ENCODE data around the gene BNC2. TPM values are rescaled to one million over a fixed set of nuclear protein-coding genes. Genes with fewer than 3 reads are reported as not detected.
"Not testable (repeated sequence)": the region's sequence is repeated elsewhere in the genome, so short reads cannot be mapped to it uniquely, and the experiment has no call there.

BNC2 gene
- total RNA-seq, 1 donor from 2014 or later, result 2.4 TPM

GRCh38 chr9:16445141-16445920 is 425.1 kb downstream of the BNC2 start:
- TF ChIP-seq EZH2phosphoT487 (IDR thresholded peaks at IDR 0.05), result no peak
- no peak for TF ChIP-seq EZH2 (IDR thresholded peaks at IDR 0.05)
- no peak for TF ChIP-seq CTCF (IDR thresholded peaks at IDR 0.05)
- Mint-ChIP-seq H3K9me3 (no peaks in the 10 kb centered on the region), H3K27ac (no peak overlapping the region), H3K36me3 (peaks cover under 1% of the 10 kb centered on the region), H3K4me1 (peaks cover 5% of the 10 kb centered on the region), H3K4me3 (no peak overlapping the region), H3K27me3 (ENCODE audit: insufficient read depth, low read depth) (no peaks in the 10 kb centered on the region)
- Histone ChIP-seq H3K4me3 (no peak overlapping the region), H3K4me2 (no peak overlapping the region), H3K36me3 (no peaks in the 10 kb centered on the region), H4K20me1 (ENCODE audit: low read depth) (no peaks in the 10 kb centered on the region), H3K9ac (no peak overlapping the region), H3K4me1 (no peaks in the 10 kb centered on the region), H3K79me2 (ENCODE audit: low read depth) (no peaks in the 10 kb centered on the region), H3K27ac (no peak overlapping the region), H2AFZ (replicated peaks) (no peak overlapping the region), H3F3A (ENCODE audit: low read depth) (no peaks in the 10 kb centered on the region), H3K9me3 (ENCODE audit: low read depth) (no peaks in the 10 kb centered on the region), H3K27me3 (no peaks in the 10 kb centered on the region)
- DNase-seq (ENCODE audit: low spot score), result no peak

- H3K9ac ChIP-seq, result no peak overlapping the region
- H3K36me3 ChIP-seq, result no peaks in the 10 kb centered on the region
- H2AFZ ChIP-seq (replicated peaks), result no peak overlapping the region
- no peaks in the 10 kb centered on the region for H4K20me1 ChIP-seq (ENCODE audit: low read depth)
- H3K9me3 ChIP-seq (ENCODE audit: low read depth), result no peaks in the 10 kb centered on the region
- no peak overlapping the region for H3K4me2 ChIP-seq
- H3K4me3 ChIP-seq, result no peak overlapping the region
- Mint-ChIP-seq H3K4me1 (peaks cover 5% of the 10 kb centered on the region), H3K36me3 (peaks cover 8% of the 10 kb centered on the region), H3K4me3 (no peak overlapping the region), H3K27ac (no peak overlapping the region), H3K27me3 (ENCODE audit: insufficient read depth, low read depth) (no peaks in the 10 kb centered on the region), H3K9me3 (peaks cover 4% of the 10 kb centered on the region)
- no peak overlapping the region for H3K27ac ChIP-seq
- DNase-seq (ENCODE audit: low spot score), result peak; percentile 30
- no peaks in the 10 kb centered on the region for H3F3A ChIP-seq (ENCODE audit: low read depth)
- H3K27me3 ChIP-seq, result no peaks in the 10 kb centered on the region
- H3K79me2 ChIP-seq (ENCODE audit: low read depth), result no peaks in the 10 kb centered on the region
- TF ChIP-seq EZH2phosphoT487 (IDR thresholded peaks at IDR 0.05) (no peak), EZH2 (IDR thresholded peaks at IDR 0.05) (no peak), CTCF (IDR thresholded peaks at IDR 0.05) (no peak)
- H3K4me1 ChIP-seq, result no peaks in the 10 kb centered on the region
Observed at GRCh38 chr9:16442622-16443021, 427.8 kb downstream of the BNC2 start.

GRCh38 chr9:16441791-16442190 is 428.7 kb downstream of the BNC2 start:
- Histone ChIP-seq H3K79me2 (ENCODE audit: low read depth) (no peaks in the 10 kb centered on the region), H3K36me3 (no peaks in the 10 kb centered on the region), H2AFZ (replicated peaks) (no peak overlapping the region), H4K20me1 (ENCODE audit: low read depth) (no peaks in the 10 kb centered on the region), H3K4me3 (no peak overlapping the region), H3K27me3 (no peaks in the 10 kb centered on the region), H3K27ac (no peak overlapping the region), H3K9ac (no peak overlapping the region), H3K9me3 (ENCODE audit: low read depth) (no peaks in the 10 kb centered on the region), H3K4me2 (no peak overlapping the region), H3K4me1 (no peaks in the 10 kb centered on the region), H3F3A (ENCODE audit: low read depth) (no peaks in the 10 kb centered on the region)
- no peaks in the 10 kb centered on the region for H3K27me3 Mint-ChIP-seq (ENCODE audit: insufficient read depth, low read depth)
- no peak overlapping the region for H3K27ac Mint-ChIP-seq
- H3K4me3 Mint-ChIP-seq, result no peak overlapping the region
- TF ChIP-seq EZH2phosphoT487 (IDR thresholded peaks at IDR 0.05) (no peak), EZH2 (IDR thresholded peaks at IDR 0.05) (no peak), CTCF (IDR thresholded peaks at IDR 0.05) (no peak)
- peaks cover 11% of the 10 kb centered on the region for H3K36me3 Mint-ChIP-seq
- DNase-seq (ENCODE audit: low spot score), result no peak
- H3K4me1 Mint-ChIP-seq, result peaks cover 5% of the 10 kb centered on the region
- H3K9me3 Mint-ChIP-seq, result peaks cover 6% of the 10 kb centered on the region

GRCh38 chr9:16438831-16439230 is 431.6 kb downstream of the BNC2 start:
- H3K27me3 ChIP-seq; H3K4me3 ChIP-seq; H3K4me1 Mint-ChIP-seq; H3K4me3 Mint-ChIP-seq; H3K9me3 ChIP-seq (ENCODE audit: low read depth); H4K20me1 ChIP-seq (ENCODE audit: low read depth); H3K4me1 ChIP-seq; H3K27ac Mint-ChIP-seq; H3K4me2 ChIP-seq; H3K27me3 Mint-ChIP-seq (ENCODE audit: insufficient read depth, low read depth); H3K36me3 ChIP-seq; DNase-seq (ENCODE audit: low spot score); H3F3A ChIP-seq (ENCODE audit: low read depth); H3K27ac ChIP-seq; H2AFZ ChIP-seq (replicated peaks); H3K79me2 ChIP-seq (ENCODE audit: low read depth); H3K9ac ChIP-seq: not testable (repeated sequence)
- Mint-ChIP-seq H3K9me3 (peaks cover 11% of the 10 kb centered on the region), H3K36me3 (peaks cover 12% of the 10 kb centered on the region)
